IMR-90 (cell line): ENCODE data around the gene TNRC6C. TPM values are rescaled to one million over a fixed set of nuclear protein-coding genes. Genes with fewer than 3 reads are reported as not detected.

Experiments used
- ATAC-seq: fragments of 200-7000 bp; cut with Tn5 transposase; 2 replicates; pipeline ENCODE4 v1.9.1; 2020; ENCODE audit warnings: low read depth, mild to moderate bottlenecking, moderate library complexity
- BruUV-seq: library from RNA; stranded (reverse); fragments of 400-500 nt; replicated peaks from 2 replicates; lab custom pipeline; 2021; lab: Mats Ljungman, UMichigan
- CTCF ChIA-PET: fragments of 300-600 bp; formaldehyde crosslinking; extraction: SDS; loops from one replicate; lab custom pipeline; 2021; ENCODE audit warnings: antibody characterized with exemption; lab: Yijun Ruan, JAX
- POLR2A ChIA-PET: fragments of 300-600 bp; sonication (Branson Sonifier 250); formaldehyde crosslinking; loops from one replicate; lab custom pipeline; 2022; ENCODE audit warnings: antibody characterized with exemption; ENCODE audit not compliant: unreplicated experiment; lab: Charles Lee
- DNase-seq: peaks from one replicate; pipeline ENCODE4 v3.0.0; 2013
- H2AFZ ChIP-seq: replicated peaks from 2 replicates; pipeline ENCODE3; 2013; ENCODE audit warnings: low read length, mild to moderate bottlenecking; ENCODE audit not compliant: poor library complexity
- H2AK5ac ChIP-seq: 2 replicates; pipeline ENCODE4 v1.6.1; 2013; ENCODE audit warnings: low read depth, low read length, inconsistent platforms
- H2AK9ac ChIP-seq: replicated peaks from 2 replicates; pipeline ENCODE3; 2013; ENCODE audit warnings: mild to moderate bottlenecking, low read depth, low read length, moderate library complexity; ENCODE audit not compliant: poor library complexity
- H2BK120ac ChIP-seq: 2 replicates; pipeline ENCODE4 v1.6.1; 2013; ENCODE audit warnings: low read depth, low read length, inconsistent platforms
- H2BK15ac ChIP-seq: 3 replicates; pipeline ENCODE4 v1.6.1; 2013; ENCODE audit warnings: low read depth, low read length, inconsistent platforms
- H2BK20ac ChIP-seq: 2 replicates; pipeline ENCODE4 v1.6.1; 2013; ENCODE audit warnings: low read depth, mild to moderate bottlenecking, inconsistent platforms, low read length, moderate library complexity
- H2BK5ac ChIP-seq: 2 replicates; pipeline ENCODE4 v1.6.1; 2013; ENCODE audit warnings: mild to moderate bottlenecking, low read depth, low read length, inconsistent platforms; ENCODE audit not compliant: poor library complexity, severe bottlenecking
- H3K14ac ChIP-seq: replicated peaks from 2 replicates; pipeline ENCODE4 v1.6.1; 2013; ENCODE audit warnings: low read depth, low read length, inconsistent platforms
- H3K18ac ChIP-seq: 2 replicates; pipeline ENCODE4 v1.6.1; 2013; ENCODE audit warnings: low read depth, low read length, control low read depth
- H3K23ac ChIP-seq: 2 replicates; pipeline ENCODE4 v1.6.1; 2013; ENCODE audit warnings: low read depth, low read length, inconsistent platforms
- H3K27ac ChIP-seq: 2 replicates; pipeline ENCODE4 v1.5.1; 2013; ENCODE audit warnings: mild to moderate bottlenecking, control low read depth, low read length; ENCODE audit not compliant: insufficient read depth
- H3K27me3 ChIP-seq: 2 replicates; pipeline ENCODE4 v1.6.1; 2013; ENCODE audit warnings: low read length; ENCODE audit not compliant: control insufficient read depth, insufficient read depth
- H3K36me3 ChIP-seq: 2 replicates; pipeline ENCODE4 v1.6.1; 2013; ENCODE audit warnings: low read length, mixed read lengths; ENCODE audit not compliant: control insufficient read depth, insufficient read depth
- H3K4ac ChIP-seq: 2 replicates; pipeline ENCODE4 v1.6.1; 2013; ENCODE audit warnings: low read depth, low read length, inconsistent platforms
- H3K4me1 ChIP-seq: 2 replicates; pipeline ENCODE4 v1.6.1; 2013; ENCODE audit warnings: low read length, mixed read lengths; ENCODE audit not compliant: control insufficient read depth, insufficient read depth
- H3K4me2 ChIP-seq: 2 replicates; pipeline ENCODE4 v1.6.1; 2013; ENCODE audit warnings: low read depth, mild to moderate bottlenecking, control low read depth, low read length, moderate library complexity
- H3K4me3 ChIP-seq: 2 replicates; pipeline ENCODE4 v1.5.1; 2013; ENCODE audit warnings: low read depth, mild to moderate bottlenecking, control low read depth, low read length, moderate library complexity; ENCODE audit not compliant: insufficient read depth
- H3K56ac ChIP-seq: 2 replicates; pipeline ENCODE4 v1.6.1; 2013; ENCODE audit warnings: low read length, inconsistent platforms; ENCODE audit not compliant: insufficient read depth; ENCODE audit errors: extremely low read depth
- H3K79me1 ChIP-seq, 2 experiments: 2 replicates each; pipeline ENCODE4 v1.6.1; 2013; ENCODE audit warnings: low read length in 2 of 2, inconsistent platforms in 1 of 2, low read depth in 1 of 2
- H3K9ac ChIP-seq: 2 replicates; pipeline ENCODE4 v1.6.1; 2013; ENCODE audit warnings: low read depth, low read length, control low read depth
- H3K9me1 ChIP-seq: 2 replicates; pipeline ENCODE4 v1.6.1; 2013; ENCODE audit warnings: low read length, inconsistent platforms; ENCODE audit not compliant: insufficient read depth
- H3K9me3 ChIP-seq: 2 replicates; pipeline ENCODE4 v1.6.1; 2013; ENCODE audit warnings: low read length; ENCODE audit not compliant: control insufficient read depth, insufficient read depth
- H4K20me1 ChIP-seq: 2 replicates; pipeline ENCODE4 v1.6.1; 2013; ENCODE audit warnings: low read length, inconsistent platforms; ENCODE audit not compliant: insufficient read depth
- H4K5ac ChIP-seq: 2 replicates; pipeline ENCODE4 v1.6.1; 2013; ENCODE audit warnings: mild to moderate bottlenecking, low read depth, low read length, control low read depth
- H4K8ac ChIP-seq, 2 experiments: 2 replicates each; pipeline ENCODE4 v1.6.1; 2013; ENCODE audit warnings: low read depth in 2 of 2, low read length in 2 of 2, control low read depth in 1 of 2, inconsistent platforms in 1 of 2
- H4K91ac ChIP-seq: 2 replicates; pipeline ENCODE4 v1.6.1; 2013; ENCODE audit warnings: low read depth, low read length, inconsistent platforms; ENCODE audit not compliant: insufficient read depth
- BHLHE40 ChIP-seq: fragments of 150-350 bp; IDR thresholded peaks from 2 replicates; pipeline ENCODE4 v1.6.1; 2016; ENCODE audit warnings: mild to moderate bottlenecking, low read depth, low read length
- CEBPB ChIP-seq: IDR thresholded peaks from 2 replicates; pipeline ENCODE4 v1.6.1; 2012; ENCODE audit warnings: low read depth, low read length, improper control_type of control experiment
- CHD1 ChIP-seq: IDR thresholded peaks from 2 replicates; pipeline ENCODE4 v1.6.1; 2012; ENCODE audit warnings: low read depth, low read length, improper control_type of control experiment
- CTCF ChIP-seq: conservative IDR thresholded peaks from 2 replicates; pipeline ENCODE4 v1.5.1; 2012; ENCODE audit warnings: mild to moderate bottlenecking, low read depth, low read length, improper control_type of control experiment
- ELK1 ChIP-seq: fragments of 150-350 bp; IDR thresholded peaks from 2 replicates; pipeline ENCODE4 v1.6.1; 2016; ENCODE audit warnings: low read depth, mild to moderate bottlenecking, low read length, moderate library complexity, borderline replicate concordance
- FOS ChIP-seq: fragments of 150-350 bp; IDR thresholded peaks from 2 replicates; pipeline ENCODE4 v1.6.1; 2016; ENCODE audit warnings: low read depth, low read length
- MAFK ChIP-seq: IDR thresholded peaks from 2 replicates; pipeline ENCODE4 v1.6.1; 2012; ENCODE audit warnings: low read depth, low read length, improper control_type of control experiment
- MAZ ChIP-seq: IDR thresholded peaks from 2 replicates; pipeline ENCODE4 v1.6.1; 2012; ENCODE audit warnings: low read depth, mild to moderate bottlenecking, low read length, improper control_type of control experiment, moderate library complexity, borderline replicate concordance
- MXI1 ChIP-seq: IDR thresholded peaks from 2 replicates; pipeline ENCODE4 v1.6.1; 2012; ENCODE audit warnings: low read depth, mild to moderate bottlenecking, low read length, moderate library complexity, borderline replicate concordance
- NFE2L2 ChIP-seq: fragments of 150-350 bp; IDR thresholded peaks from 2 replicates; pipeline ENCODE4 v1.6.1; 2016; ENCODE audit warnings: low read depth, mild to moderate bottlenecking, low read length
- POLR2A ChIP-seq: IDR thresholded peaks from 2 replicates; pipeline ENCODE4 v1.6.1; 2012; ENCODE audit warnings: mild to moderate bottlenecking, low read depth, low read length
- RAD21 ChIP-seq: IDR thresholded peaks from 2 replicates; pipeline ENCODE4 v1.6.1; 2012; ENCODE audit warnings: low read length, improper control_type of control experiment
- RCOR1 ChIP-seq: IDR thresholded peaks from 2 replicates; pipeline ENCODE4 v1.6.1; 2012; ENCODE audit warnings: mild to moderate bottlenecking, low read length, improper control_type of control experiment; ENCODE audit not compliant: insufficient replicate concordance
- RFX5 ChIP-seq: IDR thresholded peaks from 2 replicates; pipeline ENCODE4 v1.8.0; 2012; ENCODE audit warnings: low read depth, mild to moderate bottlenecking, low read length, moderate library complexity
- SMC3 ChIP-seq: fragments of 150-350 bp; IDR thresholded peaks from 2 replicates; pipeline ENCODE4 v1.6.1; 2016; ENCODE audit warnings: low read depth, mild to moderate bottlenecking, antibody characterized with exemption, low read length, moderate library complexity
- USF2 ChIP-seq: fragments of 150-350 bp; IDR thresholded peaks from 2 replicates; pipeline ENCODE4 v1.6.1; 2017; ENCODE audit warnings: mild to moderate bottlenecking, antibody characterized with exemption, low read length, low read depth
- WGBS, 2 experiments: methylation state at CpG; one replicate each; pipeline versions ENCODE4 v1.1.5 to v1.1.7; 2013; ENCODE audit warnings: missing lambda C conversion rate in 2 of 2; ENCODE audit not compliant: insufficient read length in 1 of 2; ENCODE audit errors: extremely low coverage in 2 of 2; 5-methylcytosine and 5-hydroxymethylcytosine counted together
- dilution Hi-C: fragments of 300-500 bp; cut with HindIII; formaldehyde crosslinking; loops from one replicate; pipeline ENCODE4 v1.14.3; 2018; ENCODE audit warnings: low sequenced_read_pairs; ENCODE audit not compliant: unreplicated experiment
- in situ Hi-C: fragments of 300-500 bp; cut with MboI; formaldehyde crosslinking; loops from 3 replicates; pipeline ENCODE4 v1.14.3; 2019; ENCODE audit warnings: low sequenced_read_pairs, inconsistent platforms, mixed read lengths
- intact Hi-C: fragments of 100-400 bp; cut with micrococcal nuclease; formaldehyde crosslinking; loops from 2 replicates; pipeline ENCODE4 v1.10.0; 2022
- polyA plus RNA-seq, 3 experiments: library from polyadenylated mRNA; depleted of rRNA; stranded (reverse); fragments of >200 nt; gene quantifications; 2 replicates each; pipeline ENCODE4 v1.2.3, GENCODE V29; 2012; ENCODE audit warnings: low replicate concordance in 1 of 3
- total RNA-seq: library from RNA; depleted of rRNA; stranded (reverse); fragments of >200 nt; gene quantifications from 2 replicates; pipeline ENCODE4 v1.2.3, GENCODE V29; 2012

The TNRC6C gene
- total and polyA plus RNA-seq, 2 of the 4 experiments (the other 2 are of a cell fraction) = 1.6 to 2.7 TPM

- no peak overlapping the region for H3K9ac ChIP-seq
- H3K27me3 ChIP-seq = peaks cover 48% of the 10 kb centered on the region
- DNase-seq (no peak), ATAC-seq (no peak)
- ChIA-PET POLR2A (no interaction called here), CTCF (no interaction called here)
- no peak overlapping the region for H2AFZ ChIP-seq
- no peak overlapping the region for H2BK20ac ChIP-seq
- no peak overlapping the region for H3K56ac ChIP-seq
- in situ Hi-C loops = no loop called here
- no peaks in the 10 kb centered on the region for H3K36me3 ChIP-seq
- H4K8ac ChIP-seq = no peak overlapping the region
- H2AK9ac ChIP-seq = no peak overlapping the region
- H3K9me1 ChIP-seq = 0 out of 2 replicates have a peak, but pooled peaks cover 2% of the 10 kb centered on the region
- WGBS, 2 experiments = 58% methylated on average over 2 of the region's 5 CpGs; no CpG with 5 or more reads in 1 of the 2 experiments
- H4K5ac ChIP-seq = no peak overlapping the region
- H3K27ac ChIP-seq = no peak overlapping the region
- no peak overlapping the region for H3K4me3 ChIP-seq
- no peak overlapping the region for H2BK15ac ChIP-seq
- intact Hi-C loops = no loop called here
- H2BK120ac ChIP-seq = no peak overlapping the region
- no peak overlapping the region for H3K4ac ChIP-seq
- no peaks in the 10 kb centered on the region for H3K4me1 ChIP-seq
- no peak overlapping the region for H2BK5ac ChIP-seq
- no peak overlapping the region for H3K14ac ChIP-seq
- H3K18ac ChIP-seq = no peak overlapping the region
- H3K79me1 ChIP-seq = no peaks in the 10 kb centered on the region
- no peak overlapping the region for H2AK5ac ChIP-seq
- no peaks in the 10 kb centered on the region; the same call in none of the 2 replicates for H3K9me3 ChIP-seq
- H3K23ac ChIP-seq = no peak overlapping the region
- H4K20me1 ChIP-seq = no peaks in the 10 kb centered on the region
- no peak overlapping the region for H4K91ac ChIP-seq
- dilution Hi-C loops = no loop called here
- BruUV-seq = no TSS peak
- no peak for TF ChIP-seq MAFK
- TF ChIP-seq NFE2L2 = no peak
- TF ChIP-seq FOS = no peak
- no peak for TF ChIP-seq CTCF
- no peak for TF ChIP-seq SMC3
- TF ChIP-seq ELK1 = no peak
- no peak for TF ChIP-seq CEBPB
- no peak for TF ChIP-seq MXI1
- TF ChIP-seq USF2 = no peak
- no peak for TF ChIP-seq MAZ
- no peak for TF ChIP-seq RCOR1
- no peak for TF ChIP-seq RAD21
- no peak for TF ChIP-seq CHD1
- no peak for TF ChIP-seq RFX5
- TF ChIP-seq BHLHE40 = no peak
- no peak for TF ChIP-seq POLR2A
- H3K4me2 ChIP-seq = no peak overlapping the region
Measured at GRCh38 chr17:77951123-77951522, 7.4 kb upstream of the TNRC6C start.
